HepG2 (cell line): ENCODE measurements around the gene HEPH. TPM values are rescaled to one million over a fixed set of nuclear protein-coding genes. Genes with fewer than 3 reads are reported as not detected.

Experiments used
- ATAC-seq: fragments of 200-7000 bp; cut with Tn5 transposase; 3 replicates; pipeline ENCODE4 v1.9.1; 2020; ENCODE audit warnings: mild to moderate bottlenecking, moderate library complexity
- BruUV-seq: library from RNA; stranded (reverse); fragments of 400-500 nt; replicated peaks from 2 replicates; lab custom pipeline; 2021; lab: Mats Ljungman, UMichigan
- CTCF ChIA-PET: fragments of 300-600 bp; formaldehyde crosslinking; extraction: SDS; loops from one replicate; lab custom pipeline; 2021; ENCODE audit warnings: low total read pairs, inconsistent platforms, low intra/inter-chr PET ratio; lab: Yijun Ruan, JAX
- POLR2A ChIA-PET: fragments of 350-600 bp; sonication (Branson Sonifier 250); formaldehyde crosslinking; loops from one replicate; lab custom pipeline; 2020; ENCODE audit warnings: antibody characterized with exemption, inconsistent platforms; lab: Yijun Ruan, JAX
- DNase-seq: peaks from one replicate; pipeline ENCODE4 v3.0.0-alpha.2; 2015; ENCODE audit warnings: low spot score
- FAIRE-seq: peaks from 3 replicates; lab custom pipeline; 2011; peaks lifted over from hg19 to GRCh38; lab: Jason Lieb, UNC
- H2AFZ ChIP-seq: one replicate; pipeline ENCODE4 v1.6.1; 2011; ENCODE audit warnings: low read length, inconsistent platforms
- H3K27ac ChIP-seq: fragments of 300-600 bp; 3 replicates; pipeline ENCODE4 v1.8.0; 2011; ENCODE audit warnings: mixed run types, mild to moderate bottlenecking, mixed read lengths, low read length, inconsistent platforms; ENCODE audit not compliant: insufficient read depth; ENCODE audit errors: extremely low read length
- H3K27me3 ChIP-seq, 2 experiments: fragments of 200-600 bp in 1 of 2; 2 replicates in 1 of 2; 3 replicates in 1 of 2; pipeline versions ENCODE4 v1.6.0 to v1.8.0; 2011; ENCODE audit warnings: low read length in 2 of 2, mild to moderate bottlenecking in 2 of 2, moderate library complexity in 2 of 2, inconsistent platforms in 1 of 2; ENCODE audit not compliant: insufficient read depth in 2 of 2, control insufficient read depth in 1 of 2
- H3K36me3 ChIP-seq, 2 experiments: fragments of 200-600 bp in 1 of 2; replicated peaks in 1 of 2; 2 replicates in 1 of 2; 3 replicates in 1 of 2; pipeline versions ENCODE4 v1.5.1 to v1.8.0; 2011; ENCODE audit warnings: low read length in 2 of 2, inconsistent platforms in 1 of 2; ENCODE audit not compliant: insufficient read depth in 2 of 2, control insufficient read depth in 1 of 2
- H3K4me1 ChIP-seq: 2 replicates; pipeline ENCODE4 v1.5.1; 2012; ENCODE audit warnings: low read length, inconsistent platforms; ENCODE audit not compliant: insufficient read depth
- H3K4me2 ChIP-seq: 2 replicates; pipeline ENCODE4 v1.6.0; 2011; ENCODE audit warnings: low read depth, low read length, inconsistent platforms
- H3K4me3 ChIP-seq, 3 experiments: fragments of 200-600 bp in 1 of 3; sonication (generic), shearing (Covaris generic) in 1 of 3; replicated peaks in 1 of 3; 2 replicates each; pipeline ENCODE4 v1.5.1; 2011 to 2016; ENCODE audit warnings: low read length in 3 of 3, inconsistent platforms in 2 of 3, low read depth in 2 of 3, mild to moderate bottlenecking in 2 of 3, control low read depth in 1 of 3, mixed read lengths in 1 of 3; ENCODE audit not compliant: insufficient read depth in 1 of 3
- H3K79me2 ChIP-seq: one replicate; pipeline ENCODE4 v1.6.1; 2011; ENCODE audit warnings: low read length, inconsistent platforms; ENCODE audit not compliant: insufficient read depth
- H3K9ac ChIP-seq: 2 replicates; pipeline ENCODE4 v1.6.0; 2011; ENCODE audit warnings: mild to moderate bottlenecking, low read depth, low read length, inconsistent platforms; ENCODE audit not compliant: insufficient read depth
- H3K9me3 ChIP-seq: 2 replicates; pipeline ENCODE4 v1.5.1; 2012; ENCODE audit warnings: mild to moderate bottlenecking, low read length
- H4K20me1 ChIP-seq: 2 replicates; pipeline ENCODE4 v1.6.0; 2011; ENCODE audit warnings: inconsistent platforms, mild to moderate bottlenecking, low read length, moderate library complexity; ENCODE audit not compliant: insufficient read depth
- CAMTA2 ChIP-seq: sonication (generic); formaldehyde crosslinking; IDR thresholded peaks from 2 replicates; pipeline ENCODE4 v1.4.0; 2020; ENCODE audit warnings: mild to moderate bottlenecking, missing genetic modification reagents, borderline replicate concordance
- EP300 ChIP-seq, 3 experiments: sonication (generic) in 1 of 3; formaldehyde crosslinking in 1 of 3; IDR thresholded peaks; 2 replicates each; pipeline versions ENCODE4 v1.5.1 to v1.6.1; 2011 to 2020; ENCODE audit warnings: low read depth in 2 of 3, low read length in 2 of 3, borderline replicate concordance in 1 of 3, improper control_type of control experiment in 1 of 3, mild to moderate bottlenecking in 1 of 3, missing genetic modification reagents in 1 of 3, moderate library complexity in 1 of 3
- FOXA3 ChIP-seq: IDR thresholded peaks from 2 replicates; pipeline ENCODE4 v1.6.1; 2016; ENCODE audit warnings: missing genetic modification reagents, missing compliant biosample characterization
- KDM4B ChIP-seq: sonication (generic); formaldehyde crosslinking; IDR thresholded peaks from 2 replicates; pipeline ENCODE4 v1.4.0; 2020; ENCODE audit warnings: missing genetic modification reagents
- REPIN1 ChIP-seq: sonication (generic); formaldehyde crosslinking; IDR thresholded peaks from 2 replicates; pipeline ENCODE4 v1.8.0; 2022; ENCODE audit warnings: missing genetic modification reagents, low read depth, mild to moderate bottlenecking, borderline replicate concordance
- RORA ChIP-seq: sonication (generic); formaldehyde crosslinking; IDR thresholded peaks from 2 replicates; pipeline ENCODE4 v1.5.0; 2020; ENCODE audit warnings: mild to moderate bottlenecking, missing genetic modification reagents, moderate library complexity
- SNRNP70 ChIP-seq: fragments of 200-400 bp; formaldehyde crosslinking; IDR thresholded peaks from 2 replicates; pipeline ENCODE4 v1.6.1; 2017; ENCODE audit warnings: mild to moderate bottlenecking, low read depth, low read length, moderate library complexity
- ZNF333 ChIP-seq: sonication (generic); formaldehyde crosslinking; IDR thresholded peaks from 2 replicates; pipeline ENCODE4 v1.4.0; 2020; ENCODE audit warnings: mild to moderate bottlenecking, missing genetic modification reagents, borderline replicate concordance
- ZNF629 ChIP-seq: sonication (generic); formaldehyde crosslinking; conservative IDR thresholded peaks from 2 replicates; pipeline ENCODE4 v1.5.0; 2020; ENCODE audit warnings: missing genetic modification reagents
- WGBS: methylation state at CpG from one replicate; pipeline ENCODE4 v1.1.6; 2017; ENCODE audit warnings: low lambda C conversion rate; 5-methylcytosine and 5-hydroxymethylcytosine counted together
- in situ Hi-C: cut with HindIII; loops from 2 replicates; pipeline ENCODE4 v1.10.0; 2017; ENCODE audit warnings: low pct_unique_long_range_greater_than_20kb; ENCODE audit not compliant: extremely low pct_ligation_motif_present
- intact Hi-C: fragments of 100-400 bp; cut with micrococcal nuclease; formaldehyde crosslinking; loops from one replicate; pipeline ENCODE4 v1.10.0; 2022; ENCODE audit not compliant: unreplicated experiment
- polyA plus RNA-seq, 8 experiments: library from polyadenylated mRNA; depleted of rRNA in 3 of 8; stranded (reverse) in 7 of 8; unstranded in 1 of 8; fragments of >200 nt; fragmentation: Illumina TruSeq in 4 of 8; extraction: Trizol in 4 of 8; gene quantifications; 2 replicates each; pipeline versions ENCODE4 v1.2.1 to v1.2.3, GENCODE V29; 2011 to 2016; ENCODE audit warnings: low read depth in 4 of 8, missing spikeins in 1 of 8, mixed read lengths in 1 of 8; ENCODE audit not compliant: insufficient read depth in 1 of 8
- total RNA-seq, 5 experiments: library from RNA; depleted of rRNA; stranded (reverse); fragments of >200 nt; fragmentation: Illumina TruSeq; extraction: Trizol; gene quantifications; 2 replicates each; pipeline ENCODE4 v1.2.3, GENCODE V29; 2016; ENCODE audit warnings: low read depth in 1 of 5
- TF ChIP-seq, protein P1 (sequence below): IDR thresholded peaks from 2 replicates; pipeline ENCODE4 v1.6.1; 2016; ENCODE audit warnings: missing biosample characterization, missing genetic modification reagents, low read depth
- TF ChIP-seq, protein P2 (sequence below): IDR thresholded peaks from 2 replicates; pipeline ENCODE4 v1.6.1; 2016
- TF ChIP-seq, protein P3 (sequence below): sonication (generic); formaldehyde crosslinking; IDR thresholded peaks from 2 replicates; pipeline ENCODE4 v1.5.0; 2020; ENCODE audit warnings: mild to moderate bottlenecking, missing genetic modification reagents
- TF ChIP-seq, protein P4 (sequence below): sonication (generic); formaldehyde crosslinking; IDR thresholded peaks from 2 replicates; pipeline ENCODE4 v1.9.0; 2022; ENCODE audit warnings: missing genetic modification reagents, mild to moderate bottlenecking, borderline replicate concordance

The HEPH gene
- total and polyA plus RNA-seq, 2 of the 13 experiments (the other 11 are each of a cell fraction or from before 2014, with no cell fraction given) = not detected

DNA sequence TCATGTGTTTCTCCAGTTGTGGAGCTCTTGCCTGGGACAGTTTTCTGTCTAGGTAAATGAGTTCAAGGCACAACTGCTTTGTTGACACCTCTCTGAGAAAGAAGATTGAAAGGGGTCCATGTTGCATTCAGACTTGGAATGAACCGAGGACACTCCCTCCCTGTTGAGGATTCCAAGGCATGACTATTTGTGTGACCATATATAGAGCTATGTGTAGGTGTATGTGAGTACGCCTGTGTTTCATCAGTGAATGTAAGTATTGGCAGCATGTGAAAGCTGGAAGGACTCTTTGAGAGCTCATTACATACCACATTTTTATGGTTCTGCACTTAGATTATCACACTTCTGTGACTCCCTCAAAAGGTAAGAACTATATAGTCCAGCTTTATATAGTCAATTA lies 3.4 kb downstream of the HEPH start:
- H3K27me3 ChIP-seq = no peaks in the 10 kb centered on the region
- no TSS peak for BruUV-seq
- CTCF ChIA-PET = no interaction called here
- no peak overlapping the region for H3K4me3 ChIP-seq
- 0% methylated on average over 1 of the region's 2 CpGs for WGBS
- no peaks in the 10 kb centered on the region for H3K79me2 ChIP-seq
- H3K4me1 ChIP-seq = no peaks in the 10 kb centered on the region
- ATAC-seq (no peak), DNase-seq (no peak), FAIRE-seq (no peak)
- in situ Hi-C loops = no loop called here
- intact Hi-C loops = no loop called here
- TF ChIP-seq, protein P1, sequence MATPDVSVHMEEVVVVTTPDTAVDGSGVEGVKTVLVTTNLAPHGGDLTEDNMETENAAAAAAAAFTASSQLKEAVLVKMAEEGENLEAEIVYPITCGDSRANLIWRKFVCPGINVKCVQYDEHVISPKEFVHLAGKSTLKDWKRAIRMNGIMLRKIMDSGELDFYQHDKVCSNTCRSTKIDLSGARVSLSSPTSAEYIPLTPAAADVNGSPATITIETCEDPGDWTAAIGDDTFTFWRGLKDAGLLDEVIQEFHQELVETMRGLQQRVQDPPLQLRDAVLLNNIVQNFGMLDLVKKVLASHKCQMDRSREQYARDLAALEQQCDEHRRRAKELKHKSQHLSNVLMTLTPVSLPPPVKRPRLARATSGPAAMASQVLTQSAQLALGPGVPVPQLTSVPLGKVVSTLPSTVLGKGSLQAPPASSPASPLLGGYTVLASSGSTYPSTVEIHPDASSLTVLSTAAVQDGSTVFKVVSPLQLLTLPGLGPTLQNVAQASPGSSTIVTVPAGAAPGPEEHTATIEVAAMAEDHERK (CRISPR knock-in tag) = no peak
- TF ChIP-seq, protein P2, sequence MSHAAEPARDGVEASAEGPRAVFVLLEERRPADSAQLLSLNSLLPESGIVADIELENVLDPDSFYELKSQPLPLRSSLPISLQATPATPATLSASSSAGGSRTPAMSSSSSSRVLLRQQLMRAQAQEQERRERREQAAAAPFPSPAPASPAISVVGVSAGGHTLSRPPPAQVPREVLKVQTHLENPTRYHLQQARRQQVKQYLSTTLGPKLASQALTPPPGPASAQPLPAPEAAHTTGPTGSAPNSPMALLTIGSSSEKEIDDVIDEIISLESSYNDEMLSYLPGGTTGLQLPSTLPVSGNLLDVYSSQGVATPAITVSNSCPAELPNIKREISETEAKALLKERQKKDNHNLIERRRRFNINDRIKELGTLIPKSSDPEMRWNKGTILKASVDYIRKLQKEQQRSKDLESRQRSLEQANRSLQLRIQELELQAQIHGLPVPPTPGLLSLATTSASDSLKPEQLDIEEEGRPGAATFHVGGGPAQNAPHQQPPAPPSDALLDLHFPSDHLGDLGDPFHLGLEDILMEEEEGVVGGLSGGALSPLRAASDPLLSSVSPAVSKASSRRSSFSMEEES (CRISPR knock-in tag) = no peak
- TF ChIP-seq SNRNP70 (no peak), REPIN1 (CRISPR knock-in tag) (no peak), CAMTA2 (CRISPR knock-in tag) (no peak), EP300 (IDR thresholded peaks at IDR 0.05; ENCODE audit: low read depth in 2 of 2, low read length in 2 of 2) (no peak), EP300 (CRISPR knock-in tag; IDR thresholded peaks at IDR 0.05; ENCODE audit: borderline replicate concordance) (no peak), KDM4B (no peak), ZNF333 (CRISPR knock-in tag) (no peak), ZNF629 (CRISPR knock-in tag) (no peak), RORA (CRISPR knock-in tag) (no peak), FOXA3 (CRISPR knock-in tag) (no peak)
- TF ChIP-seq, protein P3, sequence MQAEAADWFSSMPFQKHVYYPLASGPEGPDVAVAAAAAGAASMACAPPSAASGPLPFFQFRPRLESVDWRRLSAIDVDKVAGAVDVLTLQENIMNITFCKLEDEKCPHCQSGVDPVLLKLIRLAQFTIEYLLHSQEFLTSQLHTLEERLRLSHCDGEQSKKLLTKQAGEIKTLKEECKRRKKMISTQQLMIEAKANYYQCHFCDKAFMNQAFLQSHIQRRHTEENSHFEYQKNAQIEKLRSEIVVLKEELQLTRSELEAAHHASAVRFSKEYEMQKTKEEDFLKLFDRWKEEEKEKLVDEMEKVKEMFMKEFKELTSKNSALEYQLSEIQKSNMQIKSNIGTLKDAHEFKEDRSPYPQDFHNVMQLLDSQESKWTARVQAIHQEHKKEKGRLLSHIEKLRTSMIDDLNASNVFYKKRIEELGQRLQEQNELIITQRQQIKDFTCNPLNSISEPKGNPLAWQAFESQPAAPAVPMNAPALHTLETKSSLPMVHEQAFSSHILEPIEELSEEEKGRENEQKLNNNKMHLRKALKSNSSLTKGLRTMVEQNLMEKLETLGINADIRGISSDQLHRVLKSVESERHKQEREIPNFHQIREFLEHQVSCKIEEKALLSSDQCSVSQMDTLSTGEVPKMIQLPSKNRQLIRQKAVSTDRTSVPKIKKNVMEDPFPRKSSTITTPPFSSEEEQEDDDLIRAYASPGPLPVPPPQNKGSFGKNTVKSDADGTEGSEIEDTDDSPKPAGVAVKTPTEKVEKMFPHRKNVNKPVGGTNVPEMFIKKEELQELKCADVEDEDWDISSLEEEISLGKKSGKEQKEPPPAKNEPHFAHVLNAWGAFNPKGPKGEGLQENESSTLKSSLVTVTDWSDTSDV = no peak
- TF ChIP-seq, protein P4, sequence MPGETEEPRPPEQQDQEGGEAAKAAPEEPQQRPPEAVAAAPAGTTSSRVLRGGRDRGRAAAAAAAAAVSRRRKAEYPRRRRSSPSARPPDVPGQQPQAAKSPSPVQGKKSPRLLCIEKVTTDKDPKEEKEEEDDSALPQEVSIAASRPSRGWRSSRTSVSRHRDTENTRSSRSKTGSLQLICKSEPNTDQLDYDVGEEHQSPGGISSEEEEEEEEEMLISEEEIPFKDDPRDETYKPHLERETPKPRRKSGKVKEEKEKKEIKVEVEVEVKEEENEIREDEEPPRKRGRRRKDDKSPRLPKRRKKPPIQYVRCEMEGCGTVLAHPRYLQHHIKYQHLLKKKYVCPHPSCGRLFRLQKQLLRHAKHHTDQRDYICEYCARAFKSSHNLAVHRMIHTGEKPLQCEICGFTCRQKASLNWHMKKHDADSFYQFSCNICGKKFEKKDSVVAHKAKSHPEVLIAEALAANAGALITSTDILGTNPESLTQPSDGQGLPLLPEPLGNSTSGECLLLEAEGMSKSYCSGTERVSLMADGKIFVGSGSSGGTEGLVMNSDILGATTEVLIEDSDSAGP = no peak
- no peak overlapping the region for H2AFZ ChIP-seq
- POLR2A ChIA-PET = no interaction called here
- no peaks in the 10 kb centered on the region for H3K9me3 ChIP-seq
- H3K36me3 ChIP-seq = no peaks in the 10 kb centered on the region
- no peak overlapping the region for H3K27ac ChIP-seq
- H4K20me1 ChIP-seq = no peaks in the 10 kb centered on the region
- no peak overlapping the region for H3K4me2 ChIP-seq
- H3K9ac ChIP-seq = no peak overlapping the region
